ENCODE measurements around the gene HMCN2.

The HMCN2 gene

GRCh38 chr9:130459941-130460669 lies 194.5 kb downstream of the HMCN2 start:
- no peak for DNase-seq

- peak; percentile 69 for DNase-seq
These were observed 195.7 kb downstream of the HMCN2 start for GRCh38 chr9:130461218-130461630.

GRCh38 chr9:130461731-130462130 lies 196.2 kb downstream of the HMCN2 start:
- DNase-seq: no peak

GRCh38 chr9:130462685-130463540 lies 197.4 kb downstream of the HMCN2 start:
- no peak for DNase-seq

- no peak for DNase-seq
These were observed 198.5 kb downstream of the HMCN2 start for GRCh38 chr9:130463763-130464745.

GRCh38 chr9:130465383-130466096 lies 200.0 kb downstream of the HMCN2 start:
- no peak for DNase-seq

GRCh38 chr9:130466537-130467217 lies 201.1 kb downstream of the HMCN2 start:
- DNase-seq: no peak

GRCh38 chr9:130467316-130467715 lies 201.8 kb downstream of the HMCN2 start:
- no peak for DNase-seq

GRCh38 chr9:130468566-130468965 lies 203.0 kb downstream of the HMCN2 start:
- DNase-seq: no peak

- no peak for DNase-seq
These were observed 204.7 kb downstream of the HMCN2 start for GRCh38 chr9:130470269-130470668.

- DNase-seq: no peak
These were observed 205.4 kb downstream of the HMCN2 start for GRCh38 chr9:130470950-130471349.

GRCh38 chr9:130471411-130472183 lies 206.0 kb downstream of the HMCN2 start:
- DNase-seq: no peak

GRCh38 chr9:130472184-130472705 lies 206.7 kb downstream of the HMCN2 start:
- no peak for DNase-seq

- DNase-seq: no peak
These were observed 207.4 kb downstream of the HMCN2 start for GRCh38 chr9:130473009-130473408.

GRCh38 chr9:130473566-130473965 lies 208.0 kb downstream of the HMCN2 start:
- no peak for DNase-seq

- no peak for DNase-seq
These were observed 208.5 kb downstream of the HMCN2 start for GRCh38 chr9:130474106-130474505.

GRCh38 chr9:130476151-130476730 lies 210.7 kb downstream of the HMCN2 start:
- no peak for DNase-seq

- no peak for DNase-seq
These were observed 212.0 kb downstream of the HMCN2 start for GRCh38 chr9:130477564-130477963.

- no peak for DNase-seq
These were observed 212.6 kb downstream of the HMCN2 start for GRCh38 chr9:130478152-130478551.
